Mesothelial cell of epicardium (in vitro differentiated cells): ENCODE results near the gene BTBD1. TPM values are rescaled to one million over a fixed set of nuclear protein-coding genes. Genes with fewer than 3 reads are reported as not detected.
"Not testable (repeated sequence)": the region's sequence is repeated elsewhere in the genome, so short reads cannot be mapped to it uniquely, and the experiment has no call there.

Source experiments
- DNase-seq, 2 experiments: peaks; one replicate each; pipeline ENCODE4 v3.0.0; 2021; ENCODE audit warnings: low spot score in 2 of 2; ENCODE audit not compliant: unreplicated experiment in 2 of 2
- H3K27ac Mint-ChIP-seq: 2 replicates; pipeline ENCODE4 v1.8.0; 2021; ENCODE audit warnings: mixed read lengths
- H3K27me3 Mint-ChIP-seq: 2 replicates; pipeline ENCODE4 v1.8.0; 2021; ENCODE audit warnings: low read depth, mixed read lengths
- H3K36me3 Mint-ChIP-seq: 2 replicates; pipeline ENCODE4 v1.8.0; 2021; ENCODE audit warnings: mixed read lengths
- H3K4me1 Mint-ChIP-seq: 2 replicates; pipeline ENCODE4 v1.8.0; 2021; ENCODE audit warnings: mixed read lengths
- H3K4me3 Mint-ChIP-seq: 2 replicates; pipeline ENCODE4 v1.8.0; 2021; ENCODE audit warnings: mild to moderate bottlenecking, moderate library complexity, mixed read lengths
- H3K9me3 Mint-ChIP-seq: 2 replicates; pipeline ENCODE4 v1.8.0; 2021; ENCODE audit warnings: mixed read lengths
- CTCF ChIP-seq: fragments of 200-600 bp; sonication (generic); IDR thresholded peaks from one replicate; pipeline ENCODE4 v1.5.0; 2021; ENCODE audit warnings: antibody characterized with exemption; ENCODE audit not compliant: unreplicated experiment
- total RNA-seq: library from RNA; stranded (reverse); gene quantifications from 3 replicates; pipeline ENCODE4 v1.2.1, GENCODE V29; 2021

The BTBD1 gene
- total RNA-seq, 1 donor from 2014 or later, result 33.4 TPM

- Mint-ChIP-seq H3K27me3 (peaks cover 81% of the 10 kb centered on the region), H3K4me1 (peaks cover under 1% of the 10 kb centered on the region), H3K4me3 (no peak overlapping the region), H3K27ac (no peak overlapping the region), H3K9me3 (no peaks in the 10 kb centered on the region), H3K36me3 (no peaks in the 10 kb centered on the region)
- no peak for DNase-seq
- TF ChIP-seq CTCF, result no peak
Measured at GRCh38 chr15:83082730-83083386, 15.8 kb upstream of the BTBD1 start.

- H3K27ac Mint-ChIP-seq, result no peak overlapping the region
- no peak for TF ChIP-seq CTCF
- DNase-seq, result no peak
Measured at GRCh38 chr15:83081256-83082014, 14.4 kb upstream of the BTBD1 start.

GRCh38 chr15:83078712-83079111, 11.7 kb upstream of the BTBD1 start:
- Mint-ChIP-seq H3K4me3 (no peak overlapping the region), H3K4me1 (peaks cover 8% of the 10 kb centered on the region), H3K36me3 (peaks cover 5% of the 10 kb centered on the region), H3K27ac (no peak overlapping the region), H3K27me3 (peaks cover 59% of the 10 kb centered on the region), H3K9me3 (peaks cover 12% of the 10 kb centered on the region)
- TF ChIP-seq CTCF, result no peak
- no peak for DNase-seq

More at GRCh38 chr15:83081256-83082014, 14.4 kb upstream of the BTBD1 start:
- Mint-ChIP-seq H3K36me3 (no peaks in the 10 kb centered on the region), H3K9me3 (no peaks in the 10 kb centered on the region), H3K4me3 (no peak overlapping the region), H3K27me3 (peaks cover 74% of the 10 kb centered on the region), H3K4me1 (peaks cover 8% of the 10 kb centered on the region)

- H3K36me3 Mint-ChIP-seq, result peaks cover 5% of the 10 kb centered on the region
- no peak for DNase-seq
- peaks cover 17% of the 10 kb centered on the region for H3K9me3 Mint-ChIP-seq
- TF ChIP-seq CTCF, result no peak
- H3K27ac Mint-ChIP-seq, result no peak overlapping the region
- H3K27me3 Mint-ChIP-seq, result peaks cover 52% of the 10 kb centered on the region
- peaks cover 8% of the 10 kb centered on the region for H3K4me1 Mint-ChIP-seq
- no peak overlapping the region for H3K4me3 Mint-ChIP-seq
Measured at GRCh38 chr15:83077491-83078230, 10.6 kb upstream of the BTBD1 start.

- DNase-seq, H3K36me3 Mint-ChIP-seq, H3K4me3 Mint-ChIP-seq, H3K27ac Mint-ChIP-seq, H3K27me3 Mint-ChIP-seq: not testable (repeated sequence)
- peaks cover 11% of the 10 kb centered on the region for H3K9me3 Mint-ChIP-seq
- H3K4me1 Mint-ChIP-seq, result peaks cover 19% of the 10 kb centered on the region
Measured at GRCh38 chr15:83069211-83069642, 2.2 kb upstream of the BTBD1 start.
